C4-2B (cell line): Measurements from ENCODE around the gene TMEM269.

Experiments used
- H3K27ac ChIP-seq: fragments of 450-650 bp; 2 replicates; pipeline ENCODE4 v1.5.1; 2017
- ZFX ChIP-seq: fragments of 450-650 bp; IDR thresholded peaks from 2 replicates; pipeline ENCODE4 v1.6.1; 2017
- TF ChIP-seq, protein P1 (sequence below): fragments of 450-650 bp; conservative IDR thresholded peaks from 2 replicates; pipeline ENCODE4 v1.5.1; 2017; ENCODE audit warnings: mild to moderate bottlenecking

TMEM269 gene

DNA sequence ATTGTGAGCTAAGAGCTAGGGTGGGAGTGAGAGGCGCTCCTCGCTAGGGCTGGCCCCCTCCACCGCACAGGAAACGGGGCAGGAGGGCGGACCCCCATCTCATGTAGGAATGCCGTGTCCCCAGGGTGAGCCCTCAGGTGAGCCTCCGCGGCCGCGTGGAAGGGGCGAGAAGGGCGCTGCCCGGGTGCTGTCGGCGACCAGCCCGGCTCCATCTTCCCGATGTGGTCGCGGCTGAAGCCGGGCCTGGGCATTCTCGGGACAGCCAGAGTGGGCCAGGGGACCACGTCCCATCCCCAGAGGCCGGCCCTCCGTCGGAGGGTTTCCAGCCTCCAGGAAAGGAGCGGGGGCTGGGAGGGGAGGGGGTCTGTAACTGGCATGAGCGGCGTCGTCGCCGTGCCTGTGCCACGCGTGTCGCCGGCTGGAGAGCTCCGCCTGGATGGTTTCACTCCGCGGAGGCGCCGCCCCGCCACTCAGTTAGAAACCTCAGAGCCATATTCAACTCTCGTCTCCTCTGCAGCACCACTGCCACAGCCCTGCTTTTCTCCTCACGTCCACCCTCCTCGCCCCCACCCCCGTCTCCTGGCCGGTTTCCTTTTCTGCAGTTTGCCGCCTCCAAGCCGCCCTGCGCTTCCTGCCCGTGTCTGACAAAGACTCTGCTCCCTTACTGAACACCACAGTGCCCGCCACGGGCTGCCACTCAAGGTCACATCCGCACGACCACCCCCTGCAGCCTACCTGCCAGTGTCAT lies at the start of gene TMEM269:
TSS of gene TMEM269 (plus strand) at position 46 of the 748 bp plus-strand sequence. CDS start 4,903 bp downstream, outside the sequence.
- no peak within 1 kb of the TSS for H3K27ac ChIP-seq
- TF ChIP-seq, protein P1, sequence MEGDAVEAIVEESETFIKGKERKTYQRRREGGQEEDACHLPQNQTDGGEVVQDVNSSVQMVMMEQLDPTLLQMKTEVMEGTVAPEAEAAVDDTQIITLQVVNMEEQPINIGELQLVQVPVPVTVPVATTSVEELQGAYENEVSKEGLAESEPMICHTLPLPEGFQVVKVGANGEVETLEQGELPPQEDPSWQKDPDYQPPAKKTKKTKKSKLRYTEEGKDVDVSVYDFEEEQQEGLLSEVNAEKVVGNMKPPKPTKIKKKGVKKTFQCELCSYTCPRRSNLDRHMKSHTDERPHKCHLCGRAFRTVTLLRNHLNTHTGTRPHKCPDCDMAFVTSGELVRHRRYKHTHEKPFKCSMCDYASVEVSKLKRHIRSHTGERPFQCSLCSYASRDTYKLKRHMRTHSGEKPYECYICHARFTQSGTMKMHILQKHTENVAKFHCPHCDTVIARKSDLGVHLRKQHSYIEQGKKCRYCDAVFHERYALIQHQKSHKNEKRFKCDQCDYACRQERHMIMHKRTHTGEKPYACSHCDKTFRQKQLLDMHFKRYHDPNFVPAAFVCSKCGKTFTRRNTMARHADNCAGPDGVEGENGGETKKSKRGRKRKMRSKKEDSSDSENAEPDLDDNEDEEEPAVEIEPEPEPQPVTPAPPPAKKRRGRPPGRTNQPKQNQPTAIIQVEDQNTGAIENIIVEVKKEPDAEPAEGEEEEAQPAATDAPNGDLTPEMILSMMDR: no peak
- TF ChIP-seq ZFX: no peak

DNA sequence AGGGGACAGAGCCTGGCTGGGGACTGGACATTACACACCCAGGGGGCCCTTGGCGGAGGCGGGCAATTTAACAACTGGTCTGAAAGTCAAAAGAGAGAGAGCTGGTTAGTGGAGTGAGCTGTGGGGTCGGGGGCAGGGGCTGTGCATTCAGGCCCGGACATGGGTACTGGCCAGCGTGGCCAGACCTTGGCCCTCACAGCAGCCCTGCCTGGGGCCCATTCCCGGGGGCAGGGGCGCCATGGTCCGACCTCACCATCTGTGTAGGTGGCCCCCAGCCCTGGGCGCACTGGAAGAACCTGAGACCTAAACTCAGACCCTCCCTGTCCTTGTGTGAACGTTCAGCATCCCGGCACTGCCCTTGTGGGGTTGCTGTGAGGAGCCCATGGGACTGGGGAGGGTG lies 49.7 kb upstream of the TMEM269 start:
- no peak overlapping the region for H3K27ac ChIP-seq
- TF ChIP-seq, protein P1: no peak
- TF ChIP-seq ZFX: no peak

- H3K27ac ChIP-seq: no peak overlapping the region
- TF ChIP-seq ZFX: no peak
- TF ChIP-seq, protein P1: no peak
These were observed 49.2 kb upstream of the TMEM269 start for GRCh38 chr1:42735477-42736105.

- H3K27ac ChIP-seq: peak overlapping the region; percentile 46
These were observed 48.6 kb upstream of the TMEM269 start for GRCh38 chr1:42736152-42736551.

DNA sequence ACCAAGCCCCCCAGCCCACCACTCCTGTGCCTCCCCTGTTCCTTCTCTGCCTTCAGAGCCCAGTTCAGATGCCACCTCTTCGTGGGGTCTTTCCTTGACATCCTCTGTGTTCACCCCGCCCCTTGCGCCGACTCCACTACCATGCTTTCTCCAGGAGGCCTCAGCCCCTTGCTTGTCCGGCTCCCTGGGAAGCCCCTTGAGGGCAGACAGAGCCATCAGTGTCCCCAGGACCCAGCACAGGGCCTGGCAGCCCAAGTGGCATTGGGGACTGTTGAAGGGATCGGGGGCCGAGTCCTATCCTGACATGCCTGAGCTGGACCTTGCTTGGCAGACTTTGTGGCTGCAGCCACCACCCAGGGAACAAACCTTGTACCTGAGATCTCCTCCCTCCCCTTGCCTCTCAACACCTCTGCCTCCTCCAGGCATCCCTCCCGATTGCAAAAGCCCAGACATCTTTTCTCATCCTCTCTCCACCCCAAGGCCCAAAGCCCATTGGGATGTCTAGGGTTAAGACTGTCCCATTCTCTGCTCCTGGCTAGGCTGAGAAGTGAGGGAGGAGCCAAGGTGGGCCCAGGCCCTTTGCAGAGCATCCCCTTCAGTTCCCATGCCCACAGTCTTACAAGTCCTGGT lies 48.1 kb upstream of the TMEM269 start:
- TF ChIP-seq, protein P1: no peak
- no peak for TF ChIP-seq ZFX
- H3K27ac ChIP-seq: peak overlapping the region; percentile 46

More at GRCh38 chr1:42736152-42736551, 48.6 kb upstream of the TMEM269 start:
- TF ChIP-seq, protein P1: peak; percentile 16; the same call in 1 of the 2 replicates
- TF ChIP-seq ZFX: no peak

- TF ChIP-seq, protein P1: no peak; the same call in 1 of the 2 replicates
- no peak for TF ChIP-seq ZFX
- H3K27ac ChIP-seq: peak overlapping the region; percentile 46
These were observed 47.5 kb upstream of the TMEM269 start for GRCh38 chr1:42737257-42737656.
